GM18870 (cell line): ENCODE data around the gene SRGAP3.
"Not testable (repeated sequence)": the region's sequence is repeated elsewhere in the genome, so short reads cannot be mapped to it uniquely, and the experiment has no call there.

Experiments used
- ATAC-seq: cut with Tn5 transposase; IDR thresholded peaks from one replicate; pipeline ENCODE4 v1.9.1; 2021; ENCODE audit warnings: moderate library complexity; ENCODE audit not compliant: unreplicated experiment

SRGAP3 gene

GRCh38 chr3:9098716-9099675, 150.4 kb downstream of the SRGAP3 start:
- no peak for ATAC-seq

GRCh38 chr3:9097495-9097894, 152.0 kb downstream of the SRGAP3 start:
- no peak for ATAC-seq

DNA sequence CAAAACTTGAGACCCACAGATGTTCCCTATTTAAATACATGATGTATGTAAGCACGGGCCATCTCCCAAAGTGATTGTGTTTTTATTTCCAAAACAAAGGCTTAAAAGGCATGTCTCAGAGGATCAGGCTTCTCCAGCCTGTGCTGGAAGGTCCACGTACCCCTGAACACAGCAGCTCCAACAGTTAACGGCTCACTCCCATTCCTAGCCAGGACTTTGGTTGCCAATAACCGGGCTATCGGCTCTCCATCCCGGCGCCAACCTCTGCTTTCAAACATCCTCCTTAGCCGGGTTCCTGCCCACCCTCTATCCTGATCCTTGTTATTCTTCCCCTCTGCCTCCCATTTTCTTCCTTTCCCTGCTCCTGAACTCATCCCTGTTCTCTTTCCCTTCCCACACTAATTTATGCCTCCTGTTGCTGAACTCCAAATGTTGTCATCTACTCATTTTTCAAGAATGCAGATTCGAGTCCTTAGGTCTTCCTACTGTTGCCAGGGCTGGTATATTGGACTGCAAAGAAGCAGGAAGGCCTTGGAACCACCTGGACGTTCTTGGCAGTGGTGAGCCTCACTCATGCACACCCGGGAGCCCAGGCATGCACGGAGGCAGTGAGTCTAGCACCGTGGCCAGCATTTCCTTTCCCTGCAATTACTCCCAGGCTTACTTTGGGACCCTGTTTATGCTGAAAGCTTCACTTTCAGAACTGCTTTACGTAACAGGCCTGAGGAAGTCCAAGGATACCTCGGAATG, 157.8 kb downstream of the SRGAP3 start:
- no peak for ATAC-seq

DNA sequence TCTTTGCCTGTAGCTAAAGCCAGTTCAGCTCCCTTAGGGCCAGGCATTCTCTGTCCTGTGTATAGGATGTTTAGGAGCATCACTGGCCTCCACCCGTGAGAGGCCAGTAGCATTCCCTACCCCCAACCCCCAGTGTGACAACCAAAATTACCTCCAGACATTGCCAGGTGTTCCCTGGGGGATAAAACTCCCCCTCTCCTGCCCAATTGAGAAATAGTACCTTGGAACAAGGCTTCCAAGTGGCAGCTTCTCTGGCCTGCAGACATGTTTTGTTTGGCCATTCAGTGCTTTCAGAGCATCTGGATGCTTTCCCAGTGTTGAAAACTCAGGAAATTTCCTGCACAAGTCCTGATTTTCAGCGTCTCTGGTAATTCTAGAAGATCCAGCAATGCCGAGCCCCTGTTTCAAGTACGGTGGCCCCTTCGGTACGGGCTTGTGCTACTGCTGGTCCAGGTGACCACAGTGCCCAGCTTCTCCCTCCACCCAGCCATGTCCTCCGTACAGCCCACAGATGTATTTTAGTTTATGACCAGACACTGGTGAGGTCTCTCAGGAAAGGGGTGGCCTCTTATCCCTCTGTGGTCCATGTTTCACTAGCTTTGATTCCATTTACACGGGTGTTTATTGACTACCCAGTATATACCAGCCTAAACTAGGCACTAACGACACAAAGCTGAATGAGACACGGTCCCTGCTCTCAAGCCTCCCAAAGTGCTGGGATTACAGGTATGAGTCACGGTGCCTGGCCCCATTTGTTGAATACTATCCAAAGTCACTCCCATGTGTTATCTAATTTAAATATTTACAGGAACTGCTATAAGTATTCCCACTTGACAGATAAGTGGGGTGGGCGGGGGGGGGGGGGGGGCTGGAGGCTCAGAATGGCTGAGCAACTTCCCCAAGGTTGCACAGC, 160.7 kb downstream of the SRGAP3 start:
- ATAC-seq, result no peak

DNA sequence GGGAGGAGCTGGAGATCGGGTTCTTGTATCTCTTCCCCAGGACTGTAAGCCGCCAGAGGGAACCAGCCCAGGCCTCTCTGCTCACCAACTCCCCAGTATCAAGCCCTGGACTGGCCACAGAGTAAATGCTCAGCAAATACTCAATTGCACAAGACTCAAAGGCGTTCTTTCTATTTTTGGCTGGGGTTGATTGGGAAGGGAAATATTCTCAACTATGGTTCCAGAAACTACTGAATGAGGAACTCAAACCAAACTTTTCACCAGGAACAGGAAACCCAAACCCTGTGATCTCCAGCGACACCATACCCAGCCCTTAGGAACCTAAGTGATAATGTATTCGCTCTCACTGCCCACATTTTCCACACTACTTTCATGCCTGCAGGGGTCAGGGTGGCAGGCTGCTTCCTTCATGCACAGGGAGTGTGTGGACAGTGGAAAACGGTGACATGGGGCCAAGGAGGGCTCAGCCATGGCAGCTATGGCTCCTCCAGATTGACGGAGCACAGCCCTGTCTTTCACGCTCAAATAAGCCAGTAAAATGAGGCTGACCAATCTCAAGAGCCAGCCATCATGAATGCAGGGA, 161.5 kb downstream of the SRGAP3 start:
- ATAC-seq, result no peak

- not testable (repeated sequence) for ATAC-seq
Measured at GRCh38 chr3:9085428-9085827, 164.0 kb downstream of the SRGAP3 start.

DNA sequence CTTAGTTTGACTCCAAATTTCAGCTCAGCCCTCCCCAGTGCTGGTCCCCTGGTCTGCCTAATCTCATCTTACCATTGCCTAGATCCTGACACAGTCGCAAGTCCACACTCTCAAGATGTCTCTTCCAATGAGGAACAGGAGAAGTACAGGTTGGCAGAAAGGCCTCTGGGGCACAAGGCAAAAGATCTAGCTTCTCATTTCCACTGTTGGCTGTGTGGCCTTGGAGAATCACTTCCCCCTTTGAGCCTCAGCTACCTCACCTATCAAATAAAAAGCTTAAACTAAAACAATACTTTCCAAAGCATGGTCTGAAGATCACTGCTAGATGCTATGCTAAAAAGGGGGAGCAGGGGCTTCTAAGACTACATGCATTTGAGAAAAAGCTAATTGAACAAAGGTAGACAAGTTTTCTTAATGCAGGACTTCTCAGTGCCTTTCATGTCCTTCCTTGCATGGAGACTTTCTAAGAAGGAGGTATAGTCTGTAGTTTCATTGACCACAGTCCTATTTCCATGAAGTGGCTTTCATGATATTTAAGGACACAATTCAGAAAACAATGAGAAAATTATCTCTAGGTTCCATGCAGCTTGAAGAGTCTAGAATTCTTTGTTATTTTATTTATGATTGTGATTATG, 168.1 kb downstream of the SRGAP3 start:
- ATAC-seq, result no peak

DNA sequence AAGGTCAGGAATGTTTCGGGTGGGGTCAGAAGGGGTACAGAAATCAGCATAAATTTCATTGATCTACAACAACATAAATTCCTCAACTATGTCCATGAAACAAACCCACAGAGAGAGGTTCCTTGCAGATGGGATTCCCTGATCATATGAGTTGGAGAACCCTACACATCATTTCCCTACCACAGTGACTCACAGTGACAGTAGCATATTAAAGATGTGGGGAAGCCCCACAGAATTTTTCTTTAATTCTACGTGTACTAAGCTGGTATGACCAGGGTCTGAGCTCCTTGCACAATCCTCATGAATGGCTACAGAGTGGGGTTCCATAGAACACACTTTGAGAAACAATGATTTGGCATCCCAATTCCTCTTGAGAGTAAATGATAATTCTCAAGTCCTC, 169.3 kb downstream of the SRGAP3 start:
- ATAC-seq, result no peak

DNA sequence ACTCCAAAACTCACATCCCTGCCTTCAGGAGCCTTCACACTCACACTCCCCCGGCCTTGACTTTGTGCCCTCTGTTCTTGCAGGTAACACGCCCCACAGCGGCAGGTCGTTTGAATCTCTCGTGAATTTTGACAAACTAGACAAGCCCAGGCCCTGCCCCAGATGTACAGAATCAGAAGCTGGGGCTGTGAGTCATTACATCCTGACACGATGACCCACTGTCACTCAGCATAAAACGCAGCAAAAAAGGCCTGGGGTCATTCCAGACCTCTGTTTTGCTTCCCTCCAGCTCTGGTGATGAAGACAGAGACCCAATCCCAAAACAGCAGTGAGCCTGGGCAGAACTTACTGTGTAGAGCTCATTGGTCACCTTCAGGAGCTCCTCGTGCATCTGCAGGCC, 169.8 kb downstream of the SRGAP3 start:
- ATAC-seq, result no peak

DNA sequence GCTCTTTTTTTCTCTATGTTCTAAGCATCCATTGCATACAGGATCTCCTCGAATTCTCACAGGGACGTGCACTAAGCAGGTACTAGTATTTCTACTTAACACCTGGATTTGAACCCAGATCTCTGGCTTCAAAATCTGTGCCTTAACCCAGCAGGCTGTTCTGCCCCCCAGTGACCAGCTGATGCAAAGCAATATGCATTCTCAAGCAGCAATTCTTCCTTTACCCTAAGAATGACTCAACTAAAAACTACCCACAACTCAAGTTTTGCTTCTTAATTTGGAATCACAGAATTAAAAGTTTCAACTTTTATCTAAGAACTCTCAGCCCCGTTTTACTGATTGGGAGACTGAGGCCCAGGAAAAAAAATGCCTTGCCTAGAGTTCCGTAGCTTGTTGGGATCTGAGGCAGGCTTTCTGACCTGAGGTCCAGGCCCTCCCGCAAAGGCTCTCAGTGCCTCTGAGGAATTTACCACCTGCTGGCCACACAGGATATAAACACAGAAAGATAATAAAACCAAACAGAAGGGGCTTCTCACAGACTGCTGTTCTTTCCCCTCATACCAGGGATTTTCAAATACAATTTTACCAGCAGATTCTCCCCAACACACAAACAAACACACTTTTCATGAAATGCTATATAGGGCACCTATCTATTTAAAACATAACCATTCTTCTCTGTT, 170.7 kb downstream of the SRGAP3 start:
- ATAC-seq, result no peak

GRCh38 chr3:9077029-9077428, 172.4 kb downstream of the SRGAP3 start:
- no peak for ATAC-seq

DNA sequence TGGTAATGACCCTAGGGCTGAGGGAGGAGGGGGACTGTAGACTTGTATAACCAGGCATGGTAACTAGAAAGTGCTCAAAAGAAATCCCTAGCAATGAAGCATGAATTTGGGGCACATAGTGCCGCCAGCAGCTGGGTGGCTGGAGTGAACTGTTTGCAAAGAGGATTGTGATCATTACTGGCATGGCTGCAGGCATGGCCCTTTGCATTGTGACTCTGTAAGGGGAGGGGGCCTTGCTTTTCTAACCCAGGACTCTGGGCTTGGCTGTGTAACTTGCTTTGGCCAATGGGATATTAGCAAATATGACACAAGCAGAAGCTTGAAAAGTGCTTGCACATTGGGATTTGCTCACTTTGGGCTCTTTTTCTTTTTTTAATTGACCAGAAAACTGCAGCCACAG, 173.7 kb downstream of the SRGAP3 start:
- ATAC-seq, result no peak

- no peak for ATAC-seq
Measured at GRCh38 chr3:9074079-9074478, 175.4 kb downstream of the SRGAP3 start.

DNA sequence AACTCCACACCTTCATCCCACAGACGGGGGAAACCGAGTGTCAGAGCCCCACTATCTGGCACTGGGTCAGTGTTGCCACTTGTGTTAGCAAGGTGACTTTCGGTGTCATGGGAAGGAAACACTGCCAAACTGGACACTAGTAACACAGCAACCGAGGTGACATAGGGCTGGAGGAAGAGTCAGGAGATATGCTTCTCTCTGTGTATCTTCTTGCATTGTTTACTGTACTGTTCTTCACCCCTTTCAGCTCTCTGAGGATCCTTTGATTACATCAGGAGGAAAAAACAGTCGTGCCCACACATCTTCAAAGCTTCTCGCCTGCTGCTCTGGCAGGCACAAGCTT, 176.8 kb downstream of the SRGAP3 start:
- no peak for ATAC-seq

DNA sequence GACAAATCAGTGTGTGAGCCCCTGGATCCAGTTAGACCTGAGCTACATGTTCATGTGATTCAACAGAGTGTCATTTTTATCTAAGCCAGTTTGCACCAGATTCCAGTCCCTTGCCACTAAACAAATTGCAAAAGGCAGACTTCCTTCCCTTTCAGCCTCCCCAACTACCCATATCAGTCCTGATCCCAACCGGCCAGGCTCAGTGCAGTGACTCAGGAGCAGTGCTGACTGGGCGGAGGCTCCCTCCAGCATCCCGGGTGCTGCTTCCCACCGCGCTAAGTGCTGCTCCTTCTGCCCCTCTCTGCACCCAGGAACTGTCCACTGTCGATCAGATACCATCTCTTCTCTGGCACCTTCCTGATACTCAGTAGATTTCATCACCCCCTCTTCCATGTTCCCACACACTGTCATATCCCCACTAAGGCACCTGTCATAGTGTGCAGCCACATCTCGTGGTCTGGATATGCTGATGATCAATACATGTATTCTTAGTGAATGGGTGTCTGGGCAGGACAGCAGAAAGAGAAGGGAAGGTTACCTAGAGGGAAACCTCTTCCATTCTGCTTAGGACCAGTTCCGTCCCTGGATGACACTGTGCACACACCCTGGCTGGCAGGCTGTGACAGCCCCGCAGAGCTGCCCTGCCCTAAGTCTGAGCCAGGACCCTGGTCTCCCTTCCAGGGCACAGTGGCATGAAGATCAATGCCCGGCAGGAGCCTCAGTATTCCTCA, 177.3 kb downstream of the SRGAP3 start:
- ATAC-seq, result no peak

DNA sequence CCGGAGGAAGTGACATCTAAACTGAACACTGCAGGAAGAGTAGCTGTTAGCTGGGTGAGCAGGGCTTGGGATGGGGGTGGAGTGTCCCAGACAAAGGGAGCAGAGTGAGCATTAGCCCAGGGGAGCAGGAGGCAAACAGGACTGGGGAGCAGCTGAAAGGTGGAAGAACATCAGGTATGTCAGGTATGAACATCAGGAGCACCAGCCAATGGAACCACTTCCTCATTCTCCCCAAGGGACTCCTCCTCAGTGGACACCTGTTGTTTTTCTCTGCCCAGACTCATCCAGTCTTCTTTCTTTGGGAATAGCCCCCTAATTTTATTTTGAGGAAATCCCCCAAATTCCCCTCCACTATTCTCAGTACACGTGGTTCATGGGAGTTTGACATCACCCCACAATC, 178.5 kb downstream of the SRGAP3 start:
- no peak for ATAC-seq

DNA sequence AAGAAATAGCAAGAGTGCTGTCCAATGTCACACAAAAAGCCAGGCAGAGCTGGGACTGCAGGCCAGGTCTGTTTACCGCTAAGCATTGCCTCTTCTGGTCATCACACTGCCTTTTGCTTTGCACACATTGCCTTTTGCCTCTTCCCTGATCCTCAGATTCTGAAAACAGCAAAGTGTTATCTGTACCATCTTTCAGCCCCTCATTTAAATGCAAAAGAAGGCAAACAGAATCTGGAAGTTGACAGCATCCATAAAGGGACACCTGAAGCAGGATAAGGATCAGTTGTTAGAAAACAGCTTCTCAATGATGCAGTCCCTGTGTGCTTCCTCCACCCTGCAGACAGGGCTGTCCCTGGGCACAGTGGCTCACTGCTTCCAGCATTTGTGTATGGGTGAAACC, 179.5 kb downstream of the SRGAP3 start:
- ATAC-seq, result no peak

DNA sequence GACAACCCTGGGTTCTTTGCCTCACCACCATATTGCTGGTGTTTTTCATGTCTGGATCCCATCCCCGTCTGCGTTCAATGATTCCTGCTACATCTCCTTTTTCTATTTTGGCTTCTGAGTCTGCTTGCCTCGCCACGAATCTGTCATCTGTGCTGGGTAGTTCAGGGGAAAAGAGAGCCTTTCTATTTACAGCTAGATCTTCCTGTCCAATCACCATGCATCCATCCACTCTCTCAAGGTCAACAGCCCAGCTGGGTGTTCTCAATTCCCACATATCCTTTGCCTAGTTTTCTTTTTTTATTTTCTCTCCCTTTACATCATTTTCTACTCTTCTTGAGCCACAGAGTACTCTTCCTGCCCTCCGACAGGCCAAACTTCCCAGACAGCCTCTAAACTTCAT, 181.4 kb downstream of the SRGAP3 start:
- ATAC-seq, result no peak

GRCh38 chr3:9067352-9067975, 182.0 kb downstream of the SRGAP3 start:
- peak; percentile 64 for ATAC-seq
